IMR-90 (cell line): Measurements from ENCODE around the gene UCHL1. TPM values are rescaled to one million over a fixed set of nuclear protein-coding genes. Genes with fewer than 3 reads are reported as not detected.

Experiments used
- ATAC-seq: fragments of 200-7000 bp; cut with Tn5 transposase; 2 replicates; pipeline ENCODE4 v1.9.1; 2020; ENCODE audit warnings: low read depth, mild to moderate bottlenecking, moderate library complexity
- BruUV-seq: library from RNA; stranded (reverse); fragments of 400-500 nt; replicated peaks from 2 replicates; lab custom pipeline; 2021; lab: Mats Ljungman, UMichigan
- CTCF ChIA-PET: fragments of 300-600 bp; formaldehyde crosslinking; extraction: SDS; loops from one replicate; lab custom pipeline; 2021; ENCODE audit warnings: antibody characterized with exemption; lab: Yijun Ruan, JAX
- POLR2A ChIA-PET: fragments of 300-600 bp; sonication (Branson Sonifier 250); formaldehyde crosslinking; loops from one replicate; lab custom pipeline; 2022; ENCODE audit warnings: antibody characterized with exemption; ENCODE audit not compliant: unreplicated experiment; lab: Charles Lee
- DNase-seq: peaks from one replicate; pipeline ENCODE4 v3.0.0; 2013
- H2AFZ ChIP-seq: replicated peaks from 2 replicates; pipeline ENCODE3; 2013; ENCODE audit warnings: low read length, mild to moderate bottlenecking; ENCODE audit not compliant: poor library complexity
- H2AK5ac ChIP-seq: 2 replicates; pipeline ENCODE4 v1.6.1; 2013; ENCODE audit warnings: low read depth, low read length, inconsistent platforms
- H2AK9ac ChIP-seq: replicated peaks from 2 replicates; pipeline ENCODE3; 2013; ENCODE audit warnings: mild to moderate bottlenecking, low read depth, low read length, moderate library complexity; ENCODE audit not compliant: poor library complexity
- H2BK120ac ChIP-seq: 2 replicates; pipeline ENCODE4 v1.6.1; 2013; ENCODE audit warnings: low read depth, low read length, inconsistent platforms
- H2BK15ac ChIP-seq: 3 replicates; pipeline ENCODE4 v1.6.1; 2013; ENCODE audit warnings: low read depth, low read length, inconsistent platforms
- H2BK20ac ChIP-seq: 2 replicates; pipeline ENCODE4 v1.6.1; 2013; ENCODE audit warnings: low read depth, mild to moderate bottlenecking, inconsistent platforms, low read length, moderate library complexity
- H2BK5ac ChIP-seq: 2 replicates; pipeline ENCODE4 v1.6.1; 2013; ENCODE audit warnings: mild to moderate bottlenecking, low read depth, low read length, inconsistent platforms; ENCODE audit not compliant: poor library complexity, severe bottlenecking
- H3K14ac ChIP-seq: replicated peaks from 2 replicates; pipeline ENCODE4 v1.6.1; 2013; ENCODE audit warnings: low read depth, low read length, inconsistent platforms
- H3K18ac ChIP-seq: 2 replicates; pipeline ENCODE4 v1.6.1; 2013; ENCODE audit warnings: low read depth, low read length, control low read depth
- H3K23ac ChIP-seq: 2 replicates; pipeline ENCODE4 v1.6.1; 2013; ENCODE audit warnings: low read depth, low read length, inconsistent platforms
- H3K27ac ChIP-seq: 2 replicates; pipeline ENCODE4 v1.5.1; 2013; ENCODE audit warnings: mild to moderate bottlenecking, control low read depth, low read length; ENCODE audit not compliant: insufficient read depth
- H3K27me3 ChIP-seq: 2 replicates; pipeline ENCODE4 v1.6.1; 2013; ENCODE audit warnings: low read length; ENCODE audit not compliant: control insufficient read depth, insufficient read depth
- H3K36me3 ChIP-seq: 2 replicates; pipeline ENCODE4 v1.6.1; 2013; ENCODE audit warnings: low read length, mixed read lengths; ENCODE audit not compliant: control insufficient read depth, insufficient read depth
- H3K4ac ChIP-seq: 2 replicates; pipeline ENCODE4 v1.6.1; 2013; ENCODE audit warnings: low read depth, low read length, inconsistent platforms
- H3K4me1 ChIP-seq: 2 replicates; pipeline ENCODE4 v1.6.1; 2013; ENCODE audit warnings: low read length, mixed read lengths; ENCODE audit not compliant: control insufficient read depth, insufficient read depth
- H3K4me2 ChIP-seq: 2 replicates; pipeline ENCODE4 v1.6.1; 2013; ENCODE audit warnings: low read depth, mild to moderate bottlenecking, control low read depth, low read length, moderate library complexity
- H3K4me3 ChIP-seq: 2 replicates; pipeline ENCODE4 v1.5.1; 2013; ENCODE audit warnings: low read depth, mild to moderate bottlenecking, control low read depth, low read length, moderate library complexity; ENCODE audit not compliant: insufficient read depth
- H3K56ac ChIP-seq: 2 replicates; pipeline ENCODE4 v1.6.1; 2013; ENCODE audit warnings: low read length, inconsistent platforms; ENCODE audit not compliant: insufficient read depth; ENCODE audit errors: extremely low read depth
- H3K79me1 ChIP-seq, 2 experiments: 2 replicates each; pipeline ENCODE4 v1.6.1; 2013; ENCODE audit warnings: low read length in 2 of 2, inconsistent platforms in 1 of 2, low read depth in 1 of 2
- H3K9ac ChIP-seq: 2 replicates; pipeline ENCODE4 v1.6.1; 2013; ENCODE audit warnings: low read depth, low read length, control low read depth
- H3K9me1 ChIP-seq: 2 replicates; pipeline ENCODE4 v1.6.1; 2013; ENCODE audit warnings: low read length, inconsistent platforms; ENCODE audit not compliant: insufficient read depth
- H3K9me3 ChIP-seq: 2 replicates; pipeline ENCODE4 v1.6.1; 2013; ENCODE audit warnings: low read length; ENCODE audit not compliant: control insufficient read depth, insufficient read depth
- H4K20me1 ChIP-seq: 2 replicates; pipeline ENCODE4 v1.6.1; 2013; ENCODE audit warnings: low read length, inconsistent platforms; ENCODE audit not compliant: insufficient read depth
- H4K5ac ChIP-seq: 2 replicates; pipeline ENCODE4 v1.6.1; 2013; ENCODE audit warnings: mild to moderate bottlenecking, low read depth, low read length, control low read depth
- H4K8ac ChIP-seq, 2 experiments: 2 replicates each; pipeline ENCODE4 v1.6.1; 2013; ENCODE audit warnings: low read depth in 2 of 2, low read length in 2 of 2, control low read depth in 1 of 2, inconsistent platforms in 1 of 2
- H4K91ac ChIP-seq: 2 replicates; pipeline ENCODE4 v1.6.1; 2013; ENCODE audit warnings: low read depth, low read length, inconsistent platforms; ENCODE audit not compliant: insufficient read depth
- BHLHE40 ChIP-seq: fragments of 150-350 bp; IDR thresholded peaks from 2 replicates; pipeline ENCODE4 v1.6.1; 2016; ENCODE audit warnings: mild to moderate bottlenecking, low read depth, low read length
- CEBPB ChIP-seq: IDR thresholded peaks from 2 replicates; pipeline ENCODE4 v1.6.1; 2012; ENCODE audit warnings: low read depth, low read length, improper control_type of control experiment
- CHD1 ChIP-seq: IDR thresholded peaks from 2 replicates; pipeline ENCODE4 v1.6.1; 2012; ENCODE audit warnings: low read depth, low read length, improper control_type of control experiment
- FOS ChIP-seq: fragments of 150-350 bp; IDR thresholded peaks from 2 replicates; pipeline ENCODE4 v1.6.1; 2016; ENCODE audit warnings: low read depth, low read length
- MAFK ChIP-seq: IDR thresholded peaks from 2 replicates; pipeline ENCODE4 v1.6.1; 2012; ENCODE audit warnings: low read depth, low read length, improper control_type of control experiment
- MAZ ChIP-seq: IDR thresholded peaks from 2 replicates; pipeline ENCODE4 v1.6.1; 2012; ENCODE audit warnings: low read depth, mild to moderate bottlenecking, low read length, improper control_type of control experiment, moderate library complexity, borderline replicate concordance
- NFE2L2 ChIP-seq: fragments of 150-350 bp; IDR thresholded peaks from 2 replicates; pipeline ENCODE4 v1.6.1; 2016; ENCODE audit warnings: low read depth, mild to moderate bottlenecking, low read length
- RAD21 ChIP-seq: IDR thresholded peaks from 2 replicates; pipeline ENCODE4 v1.6.1; 2012; ENCODE audit warnings: low read length, improper control_type of control experiment
- RCOR1 ChIP-seq: IDR thresholded peaks from 2 replicates; pipeline ENCODE4 v1.6.1; 2012; ENCODE audit warnings: mild to moderate bottlenecking, low read length, improper control_type of control experiment; ENCODE audit not compliant: insufficient replicate concordance
- RFX5 ChIP-seq: IDR thresholded peaks from 2 replicates; pipeline ENCODE4 v1.8.0; 2012; ENCODE audit warnings: low read depth, mild to moderate bottlenecking, low read length, moderate library complexity
- WGBS, 2 experiments: methylation state at CpG; one replicate each; pipeline versions ENCODE4 v1.1.5 to v1.1.7; 2013; ENCODE audit warnings: missing lambda C conversion rate in 2 of 2; ENCODE audit not compliant: insufficient read length in 1 of 2; ENCODE audit errors: extremely low coverage in 2 of 2; 5-methylcytosine and 5-hydroxymethylcytosine counted together
- dilution Hi-C: fragments of 300-500 bp; cut with HindIII; formaldehyde crosslinking; loops from one replicate; pipeline ENCODE4 v1.14.3; 2018; ENCODE audit warnings: low sequenced_read_pairs; ENCODE audit not compliant: unreplicated experiment
- in situ Hi-C: fragments of 300-500 bp; cut with MboI; formaldehyde crosslinking; loops from 3 replicates; pipeline ENCODE4 v1.14.3; 2019; ENCODE audit warnings: low sequenced_read_pairs, inconsistent platforms, mixed read lengths
- intact Hi-C: fragments of 100-400 bp; cut with micrococcal nuclease; formaldehyde crosslinking; loops from 2 replicates; pipeline ENCODE4 v1.10.0; 2022
- polyA plus RNA-seq, 3 experiments: library from polyadenylated mRNA; depleted of rRNA; stranded (reverse); fragments of >200 nt; gene quantifications; 2 replicates each; pipeline ENCODE4 v1.2.3, GENCODE V29; 2012; ENCODE audit warnings: low replicate concordance in 1 of 3
- total RNA-seq: library from RNA; depleted of rRNA; stranded (reverse); fragments of >200 nt; gene quantifications from 2 replicates; pipeline ENCODE4 v1.2.3, GENCODE V29; 2012

Gene UCHL1
- total and polyA plus RNA-seq, 2 of the 4 experiments (the other 2 are of a cell fraction), result 972 to 2,118 TPM

GRCh38 chr4:41290479-41290878 is 33.8 kb downstream of the UCHL1 start:
- Histone ChIP-seq H3K4me1 (peaks cover 9% of the 10 kb centered on the region), H3K14ac (no peak overlapping the region), H3K79me1 (no peaks in the 10 kb centered on the region), H3K36me3 (no peaks in the 10 kb centered on the region), H3K23ac (no peak overlapping the region), H3K4ac (no peak overlapping the region), H3K4me2 (no peak overlapping the region), H3K9ac (no peak overlapping the region), H4K8ac (no peak overlapping the region), H3K56ac (no peak overlapping the region), H4K5ac (no peak overlapping the region), H2BK15ac (no peak overlapping the region), H3K27ac (no peak overlapping the region), H2AK5ac (no peak overlapping the region), H3K9me1 (0 out of 2 replicates have a peak, but pooled peaks cover 3% of the 10 kb centered on the region), H3K9me3 (peaks cover 4% of the 10 kb centered on the region; the same call in 1 of the 2 replicates), H2BK5ac (no peak overlapping the region), H2BK120ac (no peak overlapping the region), H4K91ac (no peak overlapping the region), H3K4me3 (no peak overlapping the region), H2AFZ (no peak overlapping the region), H3K27me3 (0 out of 2 replicates have a peak, but pooled peaks cover 3% of the 10 kb centered on the region), H4K20me1 (no peaks in the 10 kb centered on the region), H3K18ac (no peak overlapping the region), H2BK20ac (no peak overlapping the region), H2AK9ac (no peak overlapping the region)
- DNase-seq (no peak), ATAC-seq (no peak)
- 100% methylated on average over 1 of the region's 4 CpGs; no CpG with 5 or more reads in 1 of the 2 experiments for WGBS, 2 experiments
- ChIA-PET POLR2A (no interaction called here), CTCF (no interaction called here)
- in situ Hi-C loops, result no loop called here
- TF ChIP-seq BHLHE40 (no peak), NFE2L2 (no peak), CEBPB (no peak), MAZ (no peak), RFX5 (no peak), FOS (no peak), RCOR1 (no peak), RAD21 (no peak), CHD1 (no peak), MAFK (no peak)
- BruUV-seq, result no TSS peak
- dilution Hi-C loops, result no loop called here
- intact Hi-C loops, result no loop called here
